ENCODE data around the gene NDFIP2.
"Not testable (repeated sequence)": the region's sequence is repeated elsewhere in the genome, so short reads cannot be mapped to it uniquely, and the experiment has no call there.

The NDFIP2 gene

DNA sequence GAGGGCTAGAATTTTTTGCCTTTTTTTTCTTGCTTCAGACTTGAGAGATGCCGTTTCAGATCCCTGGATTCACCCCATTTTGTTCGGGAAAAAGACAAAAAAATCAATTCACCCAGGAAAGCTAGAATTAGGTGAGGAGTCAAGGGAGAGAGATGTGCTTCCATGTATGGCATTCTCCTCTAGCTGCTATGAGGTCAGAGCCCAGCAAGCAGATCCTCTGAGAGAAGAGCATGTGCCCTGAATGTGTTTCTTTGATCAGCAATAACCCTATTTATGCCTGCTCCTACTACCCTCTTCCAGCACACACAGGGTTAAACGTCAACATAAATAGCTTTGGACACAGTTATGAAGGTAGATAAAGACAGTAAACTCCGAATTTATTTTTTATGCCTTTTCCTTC lies 53.6 kb downstream of the NDFIP2 start:
- DNase-seq (ENCODE audit: low read depth) = no peak

DNA sequence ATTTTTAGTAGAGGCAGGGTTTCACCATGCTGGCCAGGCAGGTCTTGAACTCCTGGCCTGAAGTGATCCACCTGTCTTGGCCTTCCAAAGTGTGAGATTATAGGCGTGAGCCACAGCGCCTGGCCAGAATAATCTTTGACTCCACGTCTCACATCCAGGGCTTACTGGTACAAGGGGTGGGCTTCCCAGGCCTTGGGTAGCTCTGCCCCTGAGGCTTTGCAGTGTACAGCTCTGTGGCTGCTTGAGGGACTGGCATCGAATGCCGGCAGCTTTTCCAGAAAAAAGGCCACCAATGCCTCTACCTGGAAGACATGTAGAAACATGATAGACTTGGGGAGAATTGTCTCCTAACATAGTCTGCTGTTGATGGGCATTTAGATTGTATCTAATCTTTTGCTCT lies 57.8 kb downstream of the NDFIP2 start:
- no peak for DNase-seq (ENCODE audit: low read depth)

DNA sequence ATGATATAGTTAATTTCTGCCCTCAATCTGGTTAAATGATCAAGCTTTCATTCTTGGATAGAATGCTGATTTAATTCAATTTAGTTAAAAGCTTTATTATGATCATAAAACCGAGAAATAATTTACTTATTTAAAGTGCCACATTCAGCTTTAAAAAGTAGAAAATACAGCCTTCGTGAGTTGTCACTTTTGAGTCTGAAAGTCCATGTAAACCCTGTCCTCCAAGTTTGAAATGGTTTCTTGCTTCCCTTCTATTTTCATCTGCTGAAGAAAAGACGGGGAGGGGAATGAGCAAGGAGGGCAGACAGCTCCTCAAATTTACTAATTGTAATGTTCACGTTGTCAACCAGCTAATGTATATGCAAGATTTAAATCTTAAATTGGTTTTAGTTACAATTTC lies 59.5 kb downstream of the NDFIP2 start:
- DNase-seq (ENCODE audit: low read depth) = no peak

DNA sequence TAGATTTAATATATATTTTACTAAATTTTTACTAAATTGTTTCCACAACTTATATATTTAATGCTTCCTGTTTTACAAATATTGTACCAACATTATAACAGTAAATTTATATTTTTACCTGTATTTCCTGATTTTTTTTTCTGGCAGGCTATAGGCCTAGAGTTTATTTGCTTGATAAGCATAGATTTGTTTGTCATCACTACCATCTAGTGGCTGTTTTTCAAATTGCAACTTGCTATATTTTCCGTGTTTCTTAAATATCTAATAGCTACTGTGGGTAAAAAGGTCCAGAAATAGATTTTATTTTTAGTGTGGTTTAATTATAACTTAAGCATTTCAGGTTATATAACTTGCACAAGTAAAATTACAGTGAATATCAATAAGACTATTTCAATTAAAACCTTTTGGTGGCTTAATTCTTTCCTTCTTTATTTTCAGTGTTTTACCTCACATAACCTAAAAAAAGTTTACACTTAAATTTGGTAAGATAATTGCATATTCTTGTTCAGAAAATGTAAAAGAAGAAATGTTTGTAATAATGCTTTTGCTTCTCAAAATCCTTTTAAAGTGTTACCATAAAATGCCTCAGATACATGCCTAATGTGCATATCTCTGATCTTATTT lies 60.6 kb downstream of the NDFIP2 start:
- DNase-seq (ENCODE audit: low read depth) = no peak

DNA sequence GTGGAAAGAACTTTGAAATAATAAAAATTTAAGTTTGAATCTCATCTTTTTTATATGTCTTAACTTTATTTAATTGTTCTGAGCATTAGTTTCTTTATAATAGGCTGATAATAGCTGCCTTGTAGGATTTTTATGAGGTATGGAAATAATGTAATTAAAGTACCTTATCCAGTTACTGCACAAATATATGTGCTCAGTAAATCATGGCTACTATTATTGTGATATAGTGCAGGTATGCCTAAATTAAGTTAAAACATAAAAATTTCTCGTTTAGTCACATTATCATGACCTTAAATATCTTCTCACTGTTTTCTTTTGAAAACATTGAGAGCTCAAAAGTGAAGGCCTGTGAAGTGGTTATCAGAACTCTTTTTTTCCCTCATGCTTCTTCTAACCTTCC lies 62.9 kb downstream of the NDFIP2 start:
- no peak for DNase-seq (ENCODE audit: low read depth)

DNA sequence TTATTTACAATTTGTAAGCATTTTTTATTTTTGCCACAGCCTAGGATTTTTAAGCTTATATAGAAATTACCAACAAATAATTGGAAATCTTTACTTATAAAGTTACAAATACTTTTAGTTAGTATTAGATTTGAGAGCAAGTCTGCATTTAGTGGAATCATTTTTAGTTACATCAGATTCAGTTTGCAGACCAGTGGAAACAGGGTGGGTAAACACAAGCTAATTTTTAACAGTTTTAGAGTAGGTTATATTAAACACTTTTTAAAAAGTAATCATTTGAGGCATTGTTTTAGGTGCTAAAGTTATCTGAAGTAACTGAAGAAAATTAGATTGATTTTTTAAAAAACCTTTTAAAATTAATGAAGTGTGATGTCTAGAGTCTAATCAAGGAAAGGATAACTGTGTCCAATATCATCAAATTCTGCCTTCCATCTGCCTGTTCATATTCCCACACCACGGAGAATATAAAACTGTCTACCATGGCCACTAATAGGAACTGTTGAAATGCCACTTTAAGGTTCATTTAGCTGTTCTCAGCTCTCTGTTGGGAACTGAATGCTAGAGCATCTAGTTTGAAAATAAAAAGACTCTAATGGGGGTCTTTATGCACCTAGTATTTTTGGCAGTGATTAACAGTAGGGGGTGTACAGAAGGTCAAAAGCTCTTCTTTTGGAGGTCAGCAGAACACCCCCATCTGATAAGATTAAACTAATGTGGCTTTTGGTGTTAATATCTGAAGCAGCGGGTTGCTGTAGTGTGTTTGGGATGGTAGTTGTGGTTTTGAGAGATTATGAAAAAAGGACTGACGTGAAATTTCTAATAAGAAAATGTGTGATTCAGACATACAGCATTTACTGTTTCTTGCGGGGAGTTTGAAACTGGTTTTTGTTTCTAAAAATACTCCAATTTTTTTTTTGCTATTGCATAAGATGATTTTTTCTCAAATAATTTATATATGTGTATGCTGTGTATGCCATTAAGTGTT lies 66.5 kb downstream of the NDFIP2 start:
- DNase-seq (ENCODE audit: low read depth) = no peak

DNA sequence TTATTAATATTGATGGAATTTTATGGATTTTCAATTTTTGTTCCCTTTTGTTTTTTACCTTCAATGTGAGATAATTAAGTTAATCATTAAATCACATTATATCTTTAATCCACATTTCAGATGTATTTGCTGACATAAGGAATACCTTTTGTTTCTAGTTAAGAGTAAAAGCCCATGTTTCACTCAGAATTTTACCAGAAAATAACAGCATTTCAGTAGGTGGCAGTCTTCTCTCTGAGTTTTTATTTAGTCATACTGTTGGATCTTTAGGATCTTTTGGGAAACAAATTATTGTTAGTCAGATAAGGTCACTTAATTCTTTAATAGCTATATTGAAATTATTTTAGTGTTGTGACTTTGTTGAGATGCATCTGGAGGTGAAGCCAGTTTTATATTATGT lies 67.9 kb downstream of the NDFIP2 start:
- no peak for DNase-seq (ENCODE audit: low read depth)

DNA sequence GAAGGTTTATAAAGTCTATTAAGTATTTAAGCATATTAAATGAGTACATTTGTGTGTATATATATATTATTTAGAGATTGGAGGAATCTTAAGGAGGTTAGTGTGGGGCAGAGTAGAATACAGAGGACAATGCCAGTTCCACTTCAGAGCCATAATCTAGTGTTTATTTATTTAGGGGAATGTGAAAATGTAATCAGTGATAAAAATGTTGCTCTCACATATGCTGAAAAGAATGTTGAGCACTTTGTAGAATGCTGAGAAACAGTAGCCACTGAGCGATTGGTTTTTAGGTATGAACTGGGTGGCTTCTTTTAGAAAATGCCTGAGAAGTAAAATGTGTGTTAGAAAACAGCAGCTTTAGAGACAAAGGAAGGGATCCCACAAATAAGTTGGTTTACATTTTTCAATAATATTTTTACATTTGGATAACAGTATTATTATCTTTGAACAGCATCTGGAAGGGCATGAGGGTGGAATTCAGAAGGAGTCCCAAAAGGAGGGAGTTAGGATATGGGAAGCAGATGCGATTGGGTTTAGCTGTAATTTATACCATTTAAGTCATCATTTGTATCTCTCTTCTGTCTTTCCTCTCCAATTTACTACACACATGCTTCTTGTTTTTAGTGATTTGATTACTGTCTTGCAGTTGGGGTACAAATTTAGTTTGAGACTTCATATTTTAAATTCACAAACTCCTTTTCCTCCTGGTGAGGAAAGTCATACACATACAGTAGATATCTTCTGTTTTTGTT lies 68.6 kb downstream of the NDFIP2 start:
- DNase-seq (ENCODE audit: low read depth) = no peak

DNA sequence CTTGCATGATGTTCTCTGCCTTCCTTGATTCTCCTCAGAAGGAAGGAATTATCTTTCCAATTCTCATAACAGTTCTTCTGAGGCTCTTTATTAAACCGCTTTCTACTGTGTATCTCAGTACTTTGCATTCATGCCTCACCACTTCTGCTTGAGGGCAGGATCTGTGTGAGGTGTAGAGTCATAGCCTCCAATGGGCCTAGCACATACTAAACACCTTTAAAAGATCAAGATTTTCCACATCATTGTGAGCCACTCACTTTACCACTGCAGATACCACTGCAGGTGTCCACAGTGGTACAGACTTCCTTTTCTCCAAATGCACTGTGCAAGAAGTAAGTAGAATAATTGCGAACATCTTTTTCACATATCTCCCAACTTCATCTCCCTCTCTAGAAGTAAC lies 76.7 kb downstream of the NDFIP2 start:
- no peak for DNase-seq (ENCODE audit: low read depth)

DNA sequence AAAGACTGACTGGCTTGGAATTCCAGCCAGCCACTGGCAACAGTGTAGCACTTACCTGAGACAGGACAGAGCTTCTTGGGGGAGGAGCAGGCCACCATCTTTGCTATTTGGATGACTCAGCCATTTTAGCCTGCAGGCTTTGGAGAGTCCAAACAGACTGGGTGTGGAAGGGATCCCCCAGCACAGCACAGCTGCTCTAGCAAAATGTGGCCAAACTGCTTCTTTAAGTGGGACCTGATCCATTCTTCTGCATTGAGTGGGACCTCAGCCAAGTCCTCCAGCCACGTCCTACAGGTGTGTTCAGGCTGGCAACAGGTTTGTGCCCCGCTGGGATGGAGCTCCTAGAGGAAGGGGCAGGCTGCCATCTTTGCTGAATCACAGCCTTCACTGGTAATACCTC lies 80.0 kb downstream of the NDFIP2 start:
- no peak for DNase-seq (ENCODE audit: low read depth)

DNA sequence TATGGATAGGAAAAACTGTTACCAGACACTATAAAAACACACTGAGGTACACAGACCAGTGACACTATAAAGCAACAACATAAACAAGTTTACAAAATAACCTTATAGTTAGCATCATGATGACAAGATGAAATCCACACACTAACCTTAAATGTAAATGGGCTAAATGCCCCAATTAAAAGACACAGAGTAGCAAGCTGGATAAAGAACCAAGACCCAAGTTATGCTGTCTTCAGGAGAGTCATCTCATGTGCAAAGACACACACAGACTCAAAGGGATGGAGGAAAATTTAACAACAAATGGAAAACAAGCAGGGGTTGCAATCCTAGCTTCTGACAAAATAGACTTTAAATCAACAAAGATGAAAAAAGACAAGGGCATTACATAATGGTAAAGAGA lies 81.6 kb downstream of the NDFIP2 start:
- no peak for DNase-seq (ENCODE audit: low read depth)

DNA sequence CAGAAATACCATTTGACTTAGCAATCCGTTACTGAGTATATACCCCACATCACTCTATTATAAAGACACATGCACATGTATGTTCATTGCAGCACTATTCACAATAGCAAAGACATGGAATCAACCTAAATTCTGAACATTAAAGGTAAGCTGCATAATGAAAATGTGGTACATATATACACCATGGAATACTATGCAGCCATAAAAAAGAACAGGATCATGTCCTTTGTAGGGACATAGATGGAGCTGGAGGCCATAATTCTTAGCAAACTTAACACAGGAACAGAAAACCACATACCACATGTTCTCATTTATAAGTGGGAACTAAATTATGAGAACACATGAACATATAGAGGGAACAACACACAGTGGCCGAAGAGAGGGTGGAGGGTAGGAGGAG lies 85.2 kb downstream of the NDFIP2 start:
- DNase-seq (ENCODE audit: low read depth) = no peak

DNA sequence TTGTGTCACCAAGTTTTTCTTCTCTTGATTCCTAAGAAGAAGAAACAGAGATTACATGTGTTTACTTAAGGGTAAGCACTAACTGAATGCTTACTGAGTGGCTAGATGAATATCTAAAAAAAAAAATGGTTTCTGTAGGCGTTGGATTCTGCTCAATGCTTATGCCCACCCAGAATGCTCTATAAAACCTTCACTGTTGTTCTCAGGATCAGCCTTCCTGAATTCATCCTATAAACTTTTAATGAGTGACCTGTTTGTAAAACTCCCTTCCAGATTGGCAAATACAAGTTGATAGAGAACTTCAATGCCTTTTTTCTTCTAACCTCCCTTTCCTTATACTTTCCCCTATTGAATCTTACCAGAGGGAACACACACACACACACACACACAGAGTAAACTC lies 90.2 kb downstream of the NDFIP2 start:
- DNase-seq (ENCODE audit: low read depth) = no peak

DNA sequence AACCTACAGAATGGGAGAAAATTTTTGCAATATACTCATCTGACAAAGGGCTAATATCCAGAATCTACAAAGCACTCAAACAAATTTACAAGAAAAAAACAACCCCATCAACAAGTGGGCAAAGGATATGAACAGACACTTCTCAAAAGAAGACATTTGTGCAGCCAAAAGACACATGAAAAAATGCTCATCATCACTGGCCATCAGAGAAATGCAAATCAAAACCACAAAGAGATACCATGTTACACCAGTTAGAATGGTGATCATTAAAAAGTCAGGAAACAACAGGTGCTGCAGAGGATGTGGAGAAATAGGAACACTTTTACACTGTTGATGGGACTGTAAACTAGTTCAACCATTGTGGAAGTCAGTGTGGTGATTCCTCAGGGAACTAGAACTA lies 92.9 kb downstream of the NDFIP2 start:
- DNase-seq (ENCODE audit: low read depth) = not testable (repeated sequence)

DNA sequence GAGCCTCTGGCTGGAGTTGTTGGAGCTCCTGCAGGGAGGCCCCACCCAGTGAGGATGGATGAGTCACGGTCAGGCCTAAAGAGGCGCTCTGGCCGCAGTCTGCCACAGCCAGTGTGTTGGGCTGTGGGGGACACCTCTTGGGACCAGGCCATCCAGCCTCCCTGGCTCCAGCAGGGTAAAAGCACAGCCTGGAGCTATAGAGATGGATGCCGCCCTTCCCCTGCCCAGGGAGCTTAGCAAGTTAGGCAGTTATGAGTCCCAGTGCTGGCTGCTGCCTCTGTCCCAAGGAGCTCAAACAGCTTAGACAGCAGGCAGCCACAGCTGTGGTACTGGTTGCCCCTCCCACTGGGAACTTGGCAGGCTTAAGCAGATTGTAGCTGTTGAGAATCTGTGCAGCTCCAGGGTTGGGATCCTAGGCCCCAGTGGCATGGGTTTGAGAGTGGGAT lies 100.9 kb downstream of the NDFIP2 start:
- DNase-seq (ENCODE audit: low read depth) = no peak

DNA sequence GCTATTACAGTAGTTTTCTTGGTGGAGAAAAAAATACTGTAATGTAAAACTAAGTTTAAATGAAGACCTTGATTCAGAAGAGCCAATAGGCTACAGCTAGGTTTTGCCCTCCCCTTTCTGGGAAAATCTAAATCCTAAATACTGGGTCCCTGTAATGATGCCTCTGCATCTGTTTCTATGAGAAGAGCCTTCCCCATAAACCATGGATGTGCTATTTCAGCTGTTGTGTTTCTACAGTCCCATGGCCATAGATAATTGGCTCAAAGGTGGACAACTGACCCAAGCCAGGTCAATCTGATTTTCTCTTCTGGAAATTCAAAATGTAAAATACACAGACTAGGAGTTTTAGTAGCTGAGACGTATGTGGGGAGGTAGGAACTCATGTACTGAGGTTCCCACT lies 101.9 kb downstream of the NDFIP2 start:
- no peak for DNase-seq (ENCODE audit: low read depth)

DNA sequence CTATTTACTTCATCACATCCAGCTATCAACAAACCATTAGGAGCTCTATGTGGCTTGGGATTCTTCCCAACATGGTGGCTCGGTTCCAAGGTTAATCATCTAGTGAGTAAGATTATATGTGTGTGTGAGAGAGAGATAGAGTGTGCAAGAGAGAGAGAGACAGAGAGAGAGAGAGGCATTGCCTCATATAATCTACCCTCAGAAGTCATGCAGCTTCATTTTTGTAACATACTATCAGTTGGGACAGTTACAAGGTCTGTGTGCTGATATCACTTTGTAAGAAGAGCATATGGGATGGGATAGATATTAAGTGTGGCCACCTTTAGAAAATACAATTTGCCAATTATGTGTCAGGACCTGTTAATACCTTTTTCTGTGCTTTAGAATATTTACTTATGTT lies 104.1 kb downstream of the NDFIP2 start:
- no peak for DNase-seq (ENCODE audit: low read depth)

DNA sequence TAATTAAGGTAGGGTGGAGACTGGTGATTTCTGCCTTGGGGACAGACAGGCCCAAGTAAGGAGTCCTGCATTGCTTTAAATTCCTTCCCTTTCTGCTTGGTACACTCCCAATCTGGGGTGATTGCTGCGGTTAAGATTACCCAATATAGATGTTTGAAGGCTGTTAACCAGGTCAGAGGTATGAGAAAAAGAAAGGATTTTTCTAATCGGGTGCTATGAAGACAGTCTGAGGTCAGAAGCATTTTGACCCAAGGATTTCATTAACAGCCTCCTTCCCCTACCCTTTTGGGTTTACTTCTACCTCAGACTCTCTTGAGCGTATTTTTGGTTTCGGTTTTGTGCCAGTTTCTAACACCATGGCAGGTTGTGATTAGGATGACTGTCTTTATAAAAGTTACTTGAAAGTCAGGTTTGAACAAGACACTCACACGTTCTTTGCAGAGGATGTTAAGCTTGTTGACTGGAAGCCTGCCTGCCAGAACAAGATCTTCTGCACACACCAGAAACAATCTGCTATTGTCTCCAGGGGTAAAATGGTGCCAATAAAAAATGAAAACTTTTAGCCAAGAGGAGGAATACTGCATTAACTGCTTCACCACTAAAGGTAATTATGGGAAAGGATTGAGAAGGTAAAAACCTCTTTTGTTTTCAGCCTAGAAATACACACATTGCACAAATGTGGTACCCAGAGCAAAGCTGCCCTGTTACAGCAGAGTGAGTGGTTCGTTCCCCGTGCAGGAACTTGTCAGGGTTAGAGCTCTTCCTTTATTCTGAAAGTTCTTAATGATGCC lies 108.8 kb downstream of the NDFIP2 start:
- DNase-seq (ENCODE audit: low read depth) = no peak

DNA sequence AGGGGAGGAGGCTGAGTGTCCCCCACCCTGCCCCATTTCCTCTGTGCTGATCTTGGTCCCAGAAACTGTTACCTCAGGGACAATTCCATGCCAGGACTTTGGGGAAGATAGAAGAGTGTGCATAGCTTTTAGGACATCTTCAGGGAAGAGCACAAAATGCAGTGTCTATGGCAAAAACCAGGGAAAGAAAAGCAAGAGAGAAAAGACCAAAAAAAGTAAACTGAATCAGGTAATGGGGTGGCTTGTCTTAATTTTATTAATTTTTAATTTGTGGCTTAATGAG lies 109.4 kb downstream of the NDFIP2 start:
- no peak for DNase-seq (ENCODE audit: low read depth)

DNA sequence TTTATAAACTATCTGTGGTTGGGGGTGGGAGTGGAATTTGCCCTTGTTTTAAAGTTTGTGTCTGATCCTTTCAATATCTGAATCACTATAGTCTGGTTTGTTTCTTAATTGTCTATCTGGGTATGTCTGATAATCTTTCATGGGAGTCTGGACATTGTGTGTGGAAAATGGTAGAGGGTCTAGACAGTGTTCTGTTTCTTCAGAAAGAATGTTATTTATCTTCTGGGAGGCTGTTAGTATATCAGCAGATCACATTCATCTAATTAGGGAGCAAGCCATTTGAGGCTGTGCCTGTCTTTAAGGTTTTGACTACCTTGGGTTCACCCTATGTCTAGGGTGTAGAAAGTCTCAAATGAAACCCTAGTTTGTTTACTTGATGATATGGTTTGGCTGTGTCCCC lies 110.5 kb downstream of the NDFIP2 start:
- DNase-seq (ENCODE audit: low read depth) = no peak

DNA sequence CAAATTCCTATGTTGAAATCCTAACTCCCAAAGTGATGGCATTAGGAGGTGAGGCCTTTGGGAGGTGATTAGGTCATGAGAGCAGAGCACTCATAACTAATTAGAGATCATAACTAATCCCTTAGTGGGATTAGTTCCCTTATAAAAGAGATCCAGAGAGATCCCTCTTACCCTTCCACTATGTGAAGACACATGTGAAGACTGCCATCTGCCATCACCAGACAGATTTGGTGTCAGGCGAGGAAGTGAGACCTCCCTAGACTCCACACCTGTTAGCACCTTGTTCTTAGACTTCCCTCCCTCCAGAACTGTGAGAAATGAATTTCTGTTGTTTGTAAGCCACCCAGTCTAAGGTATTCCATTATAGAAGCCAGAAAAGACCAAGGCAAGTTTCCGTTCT lies 112.2 kb downstream of the NDFIP2 start:
- DNase-seq (ENCODE audit: low read depth) = no peak

DNA sequence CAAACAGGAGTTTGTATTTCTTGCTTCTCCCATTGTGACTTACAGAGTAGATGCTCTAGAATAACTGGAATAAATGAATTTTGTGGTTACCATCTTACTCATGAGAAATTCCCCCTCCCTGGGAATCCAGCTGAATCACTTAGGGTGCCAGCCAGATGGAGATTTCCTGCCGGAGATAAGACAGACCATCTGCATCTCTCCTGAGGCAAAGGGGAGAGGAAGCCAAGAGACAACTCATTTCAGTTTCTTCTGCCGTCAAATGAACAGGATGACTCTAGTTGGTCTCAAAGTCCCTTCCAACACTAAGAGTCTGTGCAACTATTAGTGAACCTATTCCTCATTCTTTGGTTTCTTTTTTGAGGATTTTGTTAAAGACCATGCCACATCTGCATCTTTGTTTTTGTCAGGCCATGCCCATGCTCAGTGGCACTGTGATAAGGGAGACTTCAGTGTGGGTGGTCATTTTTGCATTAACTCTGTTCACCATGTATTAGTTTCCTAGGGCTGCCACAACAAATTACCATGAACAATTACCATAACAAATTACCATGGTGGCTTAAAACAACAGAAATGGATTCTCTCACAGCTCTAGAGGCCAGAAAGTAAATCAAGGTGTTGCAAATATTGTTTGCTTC lies 112.8 kb downstream of the NDFIP2 start:
- DNase-seq (ENCODE audit: low read depth) = no peak
